ENCODE data around the gene PDE1C.

GRCh38 chr7:32094516-32094915 is 24.3 kb upstream of the PDE1C start:
- TF ChIP-seq CTCF (IDR thresholded peaks at IDR 0.05) (no peak), POLR2A (IDR thresholded peaks at IDR 0.05) (no peak)
